Ishikawa (cell line): ENCODE results near the gene CDC25C.

Experiments
- CEBPB ChIP-seq: IDR thresholded peaks from 2 replicates; pipeline ENCODE4 v1.6.1; 2012
- EGR1 ChIP-seq: IDR thresholded peaks from 2 replicates; pipeline ENCODE4 v1.6.1; 2012
- EP300 ChIP-seq: IDR thresholded peaks from 2 replicates; pipeline ENCODE4 v1.6.1; 2012; ENCODE audit warnings: borderline replicate concordance
- FOXM1 ChIP-seq: IDR thresholded peaks from 2 replicates; pipeline ENCODE4 v1.6.1; 2012; ENCODE audit warnings: low read depth, borderline replicate concordance
- NFIC ChIP-seq: IDR thresholded peaks from 2 replicates; pipeline ENCODE4 v1.6.1; 2012
- RAD21 ChIP-seq: IDR thresholded peaks from 2 replicates; pipeline ENCODE4 v1.6.1; 2012; ENCODE audit warnings: low read depth
- TAF1 ChIP-seq: IDR thresholded peaks from 2 replicates; pipeline ENCODE4 v1.6.1; 2012; ENCODE audit warnings: low read depth, mild to moderate bottlenecking
- TEAD4 ChIP-seq: IDR thresholded peaks from 2 replicates; pipeline ENCODE4 v1.6.1; 2012
- ZBTB7A ChIP-seq: IDR thresholded peaks from 2 replicates; pipeline ENCODE4 v1.6.1; 2012; ENCODE audit warnings: low read depth
- TF ChIP-seq, protein P1 (sequence below): IDR thresholded peaks from 2 replicates; pipeline ENCODE4 v1.6.1; 2012

DNA sequence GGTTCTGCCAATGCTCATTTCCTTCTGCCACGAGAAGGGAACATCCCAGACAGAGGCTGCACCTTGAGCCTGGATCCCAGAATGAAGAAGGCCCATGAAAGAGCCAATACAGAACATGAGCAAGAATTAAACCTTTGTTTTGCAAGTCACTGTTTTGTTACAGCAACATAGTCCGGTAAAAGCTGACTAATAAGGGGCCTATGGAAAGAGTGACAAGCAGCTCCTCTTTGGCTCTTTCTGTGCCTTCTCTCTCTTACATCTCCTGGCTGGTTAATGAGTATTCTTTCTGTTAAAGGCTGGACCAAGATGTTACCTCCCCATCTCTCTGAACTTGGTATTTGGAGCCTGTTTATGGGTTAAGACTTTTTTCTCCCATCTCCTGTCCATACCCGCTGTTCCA is 68.0 kb downstream of the CDC25C start:
- no peak for TF ChIP-seq CEBPB
- no peak for TF ChIP-seq TEAD4
- TF ChIP-seq, protein P1, sequence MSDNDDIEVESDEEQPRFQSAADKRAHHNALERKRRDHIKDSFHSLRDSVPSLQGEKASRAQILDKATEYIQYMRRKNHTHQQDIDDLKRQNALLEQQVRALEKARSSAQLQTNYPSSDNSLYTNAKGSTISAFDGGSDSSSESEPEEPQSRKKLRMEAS = no peak
- TF ChIP-seq EP300 = no peak
- no peak for TF ChIP-seq FOXM1
- TF ChIP-seq TAF1 = no peak
- TF ChIP-seq RAD21 = no peak
- TF ChIP-seq EGR1 = no peak
- no peak for TF ChIP-seq NFIC
- no peak for TF ChIP-seq ZBTB7A
